CD14-positive monocyte (primary cell): ENCODE results near the gene ITPA. TPM values are rescaled to one million over a fixed set of nuclear protein-coding genes. Genes with fewer than 3 reads are reported as not detected.

Source experiments
- DNase-seq, 3 donors: peaks; one replicate each; pipeline ENCODE4 v3.0.0-alpha.2; 2011 to 2022
- H2AFZ ChIP-seq: 2 replicates; pipeline ENCODE4 v1.6.0; 2012; ENCODE audit warnings: mild to moderate bottlenecking, low read depth, low read length, inconsistent platforms; ENCODE audit not compliant: insufficient read depth, poor library complexity, severe bottlenecking
- H3K27ac ChIP-seq, 2 donors: 1 replicate in 1 of 2; 2 replicates in 1 of 2; pipeline ENCODE4 v1.5.1; 2012 to 2013; ENCODE audit warnings: low read length in 2 of 2, control low read depth in 1 of 2, inconsistent platforms in 1 of 2, low read depth in 1 of 2, mild to moderate bottlenecking in 1 of 2
- H3K27me3 ChIP-seq, 2 donors: one replicate each; pipeline versions ENCODE4 v1.6.0 to v1.6.1; 2011 to 2013; ENCODE audit warnings: low read length in 2 of 2; ENCODE audit not compliant: control insufficient read depth in 2 of 2, insufficient read depth in 2 of 2
- H3K36me3 ChIP-seq, 2 donors: replicated peaks in 1 of 2; 1 replicate in 1 of 2; 2 replicates in 1 of 2; pipeline versions ENCODE4 v1.5.1 to v1.6.1; 2012 to 2013; ENCODE audit warnings: low read length in 2 of 2, control low read depth in 1 of 2, inconsistent platforms in 1 of 2, mild to moderate bottlenecking in 1 of 2; ENCODE audit not compliant: insufficient read depth in 2 of 2, control insufficient read depth in 1 of 2
- H3K4me1 ChIP-seq, 2 donors: 1 replicate in 1 of 2; 2 replicates in 1 of 2; pipeline versions ENCODE4 v1.5.1 to v1.6.1; 2012 to 2013; ENCODE audit warnings: low read length in 2 of 2, control low read depth in 1 of 2, inconsistent platforms in 1 of 2, mild to moderate bottlenecking in 1 of 2, moderate library complexity in 1 of 2; ENCODE audit not compliant: insufficient read depth in 2 of 2, control insufficient read depth in 1 of 2
- H3K4me2 ChIP-seq: replicated peaks from 2 replicates; pipeline ENCODE3; 2012; ENCODE audit warnings: low read length, moderate library complexity, mild to moderate bottlenecking; ENCODE audit not compliant: poor library complexity, severe bottlenecking; ENCODE audit errors: extremely low read depth
- H3K4me3 ChIP-seq, 3 experiments: fragments of 200-600 bp in 1 of 3; sonication (generic) in 1 of 3; replicated peaks in 1 of 3; 1 replicate in 2 of 3; 2 replicates in 1 of 3; pipeline ENCODE4 v1.5.1; 2011 to 2013; ENCODE audit warnings: low read length in 3 of 3, mild to moderate bottlenecking in 3 of 3, control low read depth in 2 of 3, low read depth in 2 of 3, inconsistent platforms in 1 of 3, moderate library complexity in 1 of 3
- H3K79me2 ChIP-seq: 2 replicates; pipeline ENCODE4 v1.6.0; 2012; ENCODE audit warnings: mild to moderate bottlenecking, control low read depth, inconsistent platforms, low read length, moderate library complexity; ENCODE audit not compliant: insufficient read depth
- H3K9ac ChIP-seq: 2 replicates; pipeline ENCODE4 v1.6.0; 2017; ENCODE audit warnings: low read length, mild to moderate bottlenecking; ENCODE audit not compliant: insufficient read depth, poor library complexity, severe bottlenecking
- H3K9me3 ChIP-seq, 2 donors: replicated peaks in 1 of 2; 1 replicate in 1 of 2; 2 replicates in 1 of 2; pipeline versions ENCODE4 v1.5.1 to v1.6.1; 2012 to 2013; ENCODE audit warnings: low read length in 2 of 2, control low read depth in 1 of 2; ENCODE audit not compliant: control insufficient read depth in 1 of 2, insufficient read depth in 1 of 2
- H4K20me1 ChIP-seq: 2 replicates; pipeline ENCODE4 v1.6.0; 2012; ENCODE audit warnings: mild to moderate bottlenecking, low read length, control low read depth, moderate library complexity; ENCODE audit not compliant: insufficient read depth
- H3K27ac Mint-ChIP-seq, 7 donors: one replicate each; pipeline ENCODE4 v1.8.0; 2020; ENCODE audit warnings: mild to moderate bottlenecking in 7 of 7, mixed read lengths in 7 of 7, moderate library complexity in 6 of 7, inconsistent platforms in 2 of 7
- H3K27me3 Mint-ChIP-seq, 3 donors: one replicate each; pipeline ENCODE4 v1.8.0; 2021 to 2022; ENCODE audit warnings: low read depth in 3 of 3, mild to moderate bottlenecking in 3 of 3, mixed read lengths in 3 of 3, moderate library complexity in 3 of 3, inconsistent platforms in 1 of 3
- H3K36me3 Mint-ChIP-seq, 2 donors: one replicate each; pipeline ENCODE4 v1.8.0; 2020; ENCODE audit warnings: mixed read lengths in 2 of 2, inconsistent platforms in 1 of 2, mild to moderate bottlenecking in 1 of 2
- H3K4me1 Mint-ChIP-seq: one replicate; pipeline ENCODE4 v1.8.0; 2020; ENCODE audit warnings: mild to moderate bottlenecking, mixed read lengths
- H3K4me3 Mint-ChIP-seq, 2 donors: one replicate each; pipeline ENCODE4 v1.8.0; 2020; ENCODE audit warnings: mild to moderate bottlenecking in 2 of 2, mixed read lengths in 2 of 2, moderate library complexity in 1 of 2
- H3K9me3 Mint-ChIP-seq, 7 donors: one replicate each; pipeline ENCODE4 v1.8.0; 2020 to 2022; ENCODE audit warnings: mixed read lengths in 7 of 7, mild to moderate bottlenecking in 6 of 7, moderate library complexity in 6 of 7, inconsistent platforms in 2 of 7
- WGBS: methylation state at CpG from one replicate; pipeline ENCODE4 v1.1.5; 2013; ENCODE audit warnings: missing lambda C conversion rate; ENCODE audit not compliant: insufficient coverage; 5-methylcytosine and 5-hydroxymethylcytosine counted together
- intact Hi-C, 2 donors: fragments of 100-400 bp; cut with micrococcal nuclease; formaldehyde crosslinking; loops; one replicate each; pipeline versions ENCODE4 v1.15.0 to v1.15.1; 2023
- polyA plus RNA-seq, 3 donors: library from polyadenylated mRNA; depleted of rRNA in 1 of 3; unstranded in 2 of 3; stranded (reverse) in 1 of 3; fragments of 300-500 nt in 2 of 3; fragments of >200 nt in 1 of 3; fragmentation: Illumina TruSeq in 2 of 3; gene quantifications; 1 replicate in 2 of 3; 2 replicates in 1 of 3; pipeline ENCODE4 v1.2.3, GENCODE V29; 2012 to 2021
- TF ChIP-seq, protein P1 (sequence below): fragments of 200-600 bp; IDR thresholded peaks from one replicate; pipeline ENCODE4 v1.8.0; 2022; ENCODE audit warnings: antibody characterized with exemption, mild to moderate bottlenecking

The ITPA gene
- polyA plus RNA-seq, 3 donors, result 39.5 to 62.8 (median 57.0) TPM

DNA sequence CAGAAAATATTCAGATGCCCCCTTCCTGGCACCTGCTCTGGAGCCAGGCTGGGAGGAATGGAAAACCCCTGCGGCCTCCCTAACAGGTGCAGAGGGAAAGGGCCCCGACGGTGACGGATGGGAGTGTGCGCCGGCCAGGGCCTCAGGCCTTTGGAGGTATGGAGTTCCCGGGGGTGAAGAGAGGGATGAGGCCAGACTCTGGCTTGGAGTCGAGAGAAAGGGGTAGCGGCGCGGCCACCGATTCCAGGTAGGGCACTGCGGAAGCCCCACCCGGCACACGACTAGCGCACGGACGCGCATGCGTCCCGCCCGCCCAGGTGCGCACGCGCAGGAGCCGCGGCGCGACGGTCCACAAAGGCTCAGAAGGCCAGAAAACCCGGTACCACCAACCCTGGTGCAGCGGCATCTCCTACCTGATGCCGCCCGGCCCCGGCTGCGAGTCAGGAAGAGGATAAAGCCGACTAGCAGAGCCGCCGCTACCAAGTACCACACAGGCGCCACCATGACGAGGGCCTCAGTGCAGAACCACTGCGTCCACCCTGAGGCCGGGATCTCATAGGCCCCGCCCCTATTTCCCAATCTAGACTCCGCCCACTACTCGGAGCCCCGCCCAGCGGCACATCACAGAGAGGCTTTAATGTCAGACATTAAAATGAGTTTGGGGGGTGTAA, 5.0 kb upstream of the ITPA start, which contains the start of gene DDRGK1:
Gene DDRGK1, minus strand, starts transcription at position 559 of the 671 bp plus-strand sequence. Its CDS starts 55 bp downstream, at position 504.
- H3K79me2 ChIP-seq, result peaks cover 25% of the 10 kb centered on the region
- intact Hi-C loops, result loop anchor here in 1 of 2 donors (2.0 to 5.0 kb wide), 2 partner anchors 45 to 157 kb away; partner anchors contain the start of genes FASTKD5, MRPS26 and UBOX5
- H3K9me3 ChIP-seq, result no peaks in the 10 kb centered on the region
- WGBS, result 0% methylated on average over 41 of the region's 48 CpGs
- Mint-ChIP-seq H3K27me3 (peaks cover 0 to 2% (median 0%) of the 10 kb centered on the region in 3 donors), H3K36me3 (peaks cover 22 to 37% of the 10 kb centered on the region in 2 donors), H3K4me3 (peak within 1 kb of the TSS; percentile 96 to 97), H3K27ac (peak within 1 kb of the TSS; percentile 55 to 94 (median 89)), H3K4me1 (peaks cover 20% of the 10 kb centered on the region), H3K9me3 (peaks cover 0 to 2% (median 0%) of the 10 kb centered on the region in 7 donors)
- H2AFZ ChIP-seq, result peak within 1 kb of the TSS; percentile 96
- H3K27ac ChIP-seq, result peak within 1 kb of the TSS; percentile 14 to 79
- H3K4me3 ChIP-seq, result peak within 1 kb of the TSS; percentile 78 to 98 (median 79)
- H3K36me3 ChIP-seq, result peaks cover 15 to 24% of the 10 kb centered on the region in 2 donors
- peak within 1 kb of the TSS; percentile 96 for H3K4me2 ChIP-seq
- TF ChIP-seq, protein P1, sequence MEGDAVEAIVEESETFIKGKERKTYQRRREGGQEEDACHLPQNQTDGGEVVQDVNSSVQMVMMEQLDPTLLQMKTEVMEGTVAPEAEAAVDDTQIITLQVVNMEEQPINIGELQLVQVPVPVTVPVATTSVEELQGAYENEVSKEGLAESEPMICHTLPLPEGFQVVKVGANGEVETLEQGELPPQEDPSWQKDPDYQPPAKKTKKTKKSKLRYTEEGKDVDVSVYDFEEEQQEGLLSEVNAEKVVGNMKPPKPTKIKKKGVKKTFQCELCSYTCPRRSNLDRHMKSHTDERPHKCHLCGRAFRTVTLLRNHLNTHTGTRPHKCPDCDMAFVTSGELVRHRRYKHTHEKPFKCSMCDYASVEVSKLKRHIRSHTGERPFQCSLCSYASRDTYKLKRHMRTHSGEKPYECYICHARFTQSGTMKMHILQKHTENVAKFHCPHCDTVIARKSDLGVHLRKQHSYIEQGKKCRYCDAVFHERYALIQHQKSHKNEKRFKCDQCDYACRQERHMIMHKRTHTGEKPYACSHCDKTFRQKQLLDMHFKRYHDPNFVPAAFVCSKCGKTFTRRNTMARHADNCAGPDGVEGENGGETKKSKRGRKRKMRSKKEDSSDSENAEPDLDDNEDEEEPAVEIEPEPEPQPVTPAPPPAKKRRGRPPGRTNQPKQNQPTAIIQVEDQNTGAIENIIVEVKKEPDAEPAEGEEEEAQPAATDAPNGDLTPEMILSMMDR, result no peak
- DNase-seq, result peak; percentile 78 to 83 (median 80)
- H3K27me3 ChIP-seq, result no peaks in the 10 kb centered on the region
- H3K9ac ChIP-seq, result peak within 1 kb of the TSS; percentile 76
- H4K20me1 ChIP-seq, result no peaks in the 10 kb centered on the region
- H3K4me1 ChIP-seq, result peaks cover 19 to 23% of the 10 kb centered on the region in 2 donors

DNA sequence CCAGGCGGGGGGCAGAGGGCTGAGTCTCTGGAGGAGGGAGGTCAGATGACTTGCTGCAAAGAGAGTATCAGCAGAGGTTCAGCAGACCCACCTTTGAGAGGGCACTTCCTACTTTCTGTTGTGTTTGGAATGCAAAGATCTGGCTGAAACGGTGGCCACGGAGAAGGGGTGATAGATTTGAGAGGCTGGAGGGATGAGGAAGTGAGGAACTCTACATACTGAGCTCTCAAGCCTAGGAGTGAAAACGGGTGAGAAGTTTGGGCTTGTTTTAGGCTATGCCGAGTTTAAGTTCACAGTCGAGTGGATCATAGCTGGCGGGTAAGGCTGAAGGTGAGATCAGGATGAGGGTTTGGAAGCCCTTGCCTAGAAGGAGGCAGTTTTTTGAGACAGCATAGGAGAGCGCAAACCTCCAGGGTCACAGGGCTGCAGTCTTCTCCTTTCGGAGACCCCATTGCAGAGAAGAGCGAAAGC, 477 bp upstream of the ITPA start:
- peaks cover 0 to 3% (median 0%) of the 10 kb centered on the region in 3 donors for H3K27me3 Mint-ChIP-seq
- H3K9ac ChIP-seq, result peak overlapping the region; percentile 93
- no peaks in the 10 kb centered on the region for H3K27me3 ChIP-seq
- intact Hi-C loops, result no loop called here
- H3K36me3 Mint-ChIP-seq, result peaks cover 11 to 12% of the 10 kb centered on the region in 2 donors
- H3K9me3 Mint-ChIP-seq, result peaks cover 0 to 5% (median 0%) of the 10 kb centered on the region in 7 donors
- no peaks in the 10 kb centered on the region for H4K20me1 ChIP-seq
- peaks cover 19 to 22% of the 10 kb centered on the region in 2 donors for H3K4me1 ChIP-seq
- DNase-seq, result peak; percentile 27 to 41 (median 31)
- H3K79me2 ChIP-seq, result peaks cover 44% of the 10 kb centered on the region
- peaks cover 20% of the 10 kb centered on the region for H3K4me1 Mint-ChIP-seq
- TF ChIP-seq, protein P1, result no peak
- H3K4me2 ChIP-seq, result peak overlapping the region; percentile 82
- 0% methylated on average over 7 of the region's 10 CpGs for WGBS
- H3K27ac Mint-ChIP-seq, result peak overlapping the region; percentile 86 to 94 (median 89)
- H3K4me3 Mint-ChIP-seq, result peak overlapping the region; percentile 94 to 99
- peaks cover 9 to 10% of the 10 kb centered on the region in 2 donors for H3K36me3 ChIP-seq
- H3K27ac ChIP-seq, result peak overlapping the region; percentile 81 to 95
- no peaks in the 10 kb centered on the region for H3K9me3 ChIP-seq
- H2AFZ ChIP-seq, result peak overlapping the region; percentile 99
- H3K4me3 ChIP-seq, result peak overlapping the region; percentile 66 to 99 (median 97)
